H9 (cell line): ENCODE results near the gene HSPA12A. TPM values are rescaled to one million over a fixed set of nuclear protein-coding genes. Genes with fewer than 3 reads are reported as not detected.

Experiments used
- DNase-seq: peaks from one replicate; pipeline ENCODE4 v3.0.0-alpha.2; 2017
- H2AFZ ChIP-seq: one replicate; pipeline ENCODE4 v1.6.1; 2013; ENCODE audit warnings: mild to moderate bottlenecking, low read length, control low read depth, moderate library complexity
- H2AK5ac ChIP-seq: 2 replicates; pipeline ENCODE4 v1.6.1; 2013; ENCODE audit warnings: low read length, control low read depth, mixed read lengths; ENCODE audit not compliant: insufficient read length
- H2BK120ac ChIP-seq: one replicate; pipeline ENCODE4 v1.6.1; 2013; ENCODE audit warnings: low read depth, mild to moderate bottlenecking, low read length, control low read depth, inconsistent platforms; ENCODE audit not compliant: poor library complexity, severe bottlenecking
- H2BK12ac ChIP-seq: 2 replicates; pipeline ENCODE4 v1.6.1; 2013; ENCODE audit warnings: low read length, control low read depth, mixed read lengths, low read depth; ENCODE audit not compliant: insufficient read length
- H2BK15ac ChIP-seq: 2 replicates; pipeline ENCODE4 v1.6.1; 2013; ENCODE audit warnings: low read depth, low read length, control low read depth
- H2BK20ac ChIP-seq: one replicate; pipeline ENCODE4 v1.6.1; 2013; ENCODE audit warnings: low read depth, mild to moderate bottlenecking, low read length, control low read depth, inconsistent platforms; ENCODE audit not compliant: poor library complexity, severe bottlenecking
- H2BK5ac ChIP-seq: 2 replicates; pipeline ENCODE4 v1.6.1; 2013; ENCODE audit warnings: low read length, control low read depth, mixed read lengths; ENCODE audit not compliant: insufficient read length
- H3K14ac ChIP-seq: 2 replicates; pipeline ENCODE4 v1.6.1; 2013; ENCODE audit warnings: low read length, control low read depth; ENCODE audit not compliant: insufficient read depth
- H3K18ac ChIP-seq: 2 replicates; pipeline ENCODE4 v1.6.1; 2013; ENCODE audit warnings: low read depth, mild to moderate bottlenecking, mixed read lengths, low read length, control low read depth; ENCODE audit not compliant: insufficient read length
- H3K23ac ChIP-seq: 2 replicates; pipeline ENCODE4 v1.6.1; 2013; ENCODE audit warnings: low read length, control low read depth, mixed read lengths, low read depth; ENCODE audit not compliant: insufficient read length
- H3K23me2 ChIP-seq: 2 replicates; pipeline ENCODE4 v1.6.1; 2013; ENCODE audit warnings: low read depth, mild to moderate bottlenecking, mixed read lengths, low read length, control low read depth; ENCODE audit not compliant: insufficient read length, poor library complexity, severe bottlenecking
- H3K27ac ChIP-seq: 2 replicates; pipeline ENCODE4 v1.5.1; 2013; ENCODE audit warnings: low read length, control low read depth, mixed read lengths, low read depth; ENCODE audit not compliant: insufficient read length
- H3K27me3 ChIP-seq: 2 replicates; pipeline ENCODE4 v1.6.1; 2013; ENCODE audit warnings: low read length, control low read depth, inconsistent platforms; ENCODE audit not compliant: insufficient read depth
- H3K4ac ChIP-seq: 2 replicates; pipeline ENCODE4 v1.6.1; 2013; ENCODE audit warnings: low read depth, mild to moderate bottlenecking, control low read depth, inconsistent platforms, low read length, moderate library complexity
- H3K4me1 ChIP-seq: 2 replicates; pipeline ENCODE4 v1.6.1; 2013; ENCODE audit warnings: low read length, control low read depth, inconsistent platforms; ENCODE audit not compliant: insufficient read depth
- H3K4me2 ChIP-seq: 2 replicates; pipeline ENCODE4 v1.6.1; 2013; ENCODE audit warnings: low read length, control low read depth, mixed read lengths; ENCODE audit not compliant: insufficient read length, insufficient read depth
- H3K56ac ChIP-seq: 2 replicates; pipeline ENCODE4 v1.6.1; 2013; ENCODE audit warnings: low read depth, mild to moderate bottlenecking, mixed read lengths, low read length, control low read depth; ENCODE audit not compliant: insufficient read length
- H3K79me1 ChIP-seq: 2 replicates; pipeline ENCODE4 v1.6.1; 2013; ENCODE audit warnings: low read depth, mild to moderate bottlenecking, moderate library complexity, low read length, control low read depth, inconsistent platforms; ENCODE audit not compliant: insufficient read depth, poor library complexity, severe bottlenecking
- H3K79me2 ChIP-seq: 2 replicates; pipeline ENCODE4 v1.6.1; 2013; ENCODE audit warnings: low read length, control low read depth, inconsistent platforms; ENCODE audit not compliant: insufficient read depth
- H3K9ac ChIP-seq: 2 replicates; pipeline ENCODE4 v1.6.1; 2013; ENCODE audit warnings: low read length, control low read depth, mixed read lengths; ENCODE audit not compliant: insufficient read length; ENCODE audit errors: extremely low read depth
- H3K9me3 ChIP-seq: one replicate; pipeline ENCODE4 v1.6.1; 2013; ENCODE audit warnings: low read depth, low read length, inconsistent platforms; ENCODE audit not compliant: control insufficient read depth
- H3T11ph ChIP-seq: one replicate; pipeline ENCODE4 v1.6.1; 2013; ENCODE audit warnings: mild to moderate bottlenecking, low read length, control low read depth, inconsistent platforms
- H4K20me1 ChIP-seq: one replicate; pipeline ENCODE4 v1.6.1; 2013; ENCODE audit not compliant: control insufficient read depth, insufficient read length, insufficient read depth
- H4K5ac ChIP-seq: 2 replicates; pipeline ENCODE4 v1.6.1; 2013; ENCODE audit warnings: low read depth, mild to moderate bottlenecking, mixed read lengths, low read length, control low read depth; ENCODE audit not compliant: insufficient read length
- H4K8ac ChIP-seq: replicated peaks from 2 replicates; pipeline ENCODE4 v1.6.1; 2013; ENCODE audit warnings: low read length, control low read depth, mixed read lengths, low read depth; ENCODE audit not compliant: insufficient read length
- H4K91ac ChIP-seq: 2 replicates; pipeline ENCODE4 v1.6.1; 2013; ENCODE audit warnings: low read depth, mild to moderate bottlenecking, moderate library complexity, mixed read lengths, low read length, control low read depth; ENCODE audit not compliant: insufficient read length
- H3K27ac Mint-ChIP-seq, 3 experiments: 2 replicates in 2 of 3; 3 replicates in 1 of 3; pipeline ENCODE4 v1.8.0; 2020 to 2021; ENCODE audit warnings: mixed read lengths in 3 of 3, mild to moderate bottlenecking in 1 of 3, moderate library complexity in 1 of 3
- H3K27me3 Mint-ChIP-seq: 2 replicates; pipeline ENCODE4 v1.8.0; 2021; ENCODE audit warnings: low read depth, mild to moderate bottlenecking, moderate library complexity, mixed read lengths
- H3K36me3 Mint-ChIP-seq, 3 experiments: 2 replicates in 2 of 3; 3 replicates in 1 of 3; pipeline ENCODE4 v1.8.0; 2020 to 2021; ENCODE audit warnings: low read depth in 3 of 3, mixed read lengths in 3 of 3; ENCODE audit not compliant: insufficient read depth in 1 of 3
- H3K4me1 Mint-ChIP-seq, 2 experiments: 2 replicates each; pipeline ENCODE4 v1.8.0; 2020; ENCODE audit warnings: mixed read lengths in 2 of 2
- H3K4me3 Mint-ChIP-seq, 2 experiments: 2 replicates in 1 of 2; 3 replicates in 1 of 2; pipeline ENCODE4 v1.8.0; 2020 to 2021; ENCODE audit warnings: mild to moderate bottlenecking in 2 of 2, mixed read lengths in 2 of 2, moderate library complexity in 1 of 2
- H3K9me3 Mint-ChIP-seq, 2 experiments: 2 replicates in 1 of 2; 3 replicates in 1 of 2; pipeline ENCODE4 v1.8.0; 2020; ENCODE audit warnings: mild to moderate bottlenecking in 2 of 2, mixed read lengths in 2 of 2, moderate library complexity in 1 of 2
- CTCF ChIP-seq: fragments of 200-600 bp; sonication (generic); conservative IDR thresholded peaks from 3 replicates; pipeline ENCODE4 v1.8.0; 2021; ENCODE audit warnings: antibody characterized with exemption, mild to moderate bottlenecking
- WGBS: extraction: QIAGEN DNeasy Blood & Tissue Kit; methylation state at CpG from one replicate; pipeline ENCODE4 v1.1.7; 2013; ENCODE audit warnings: missing lambda C conversion rate, low lambda C conversion rate, mixed read lengths; ENCODE audit not compliant: insufficient read length; ENCODE audit errors: extremely low coverage; 5-methylcytosine and 5-hydroxymethylcytosine counted together
- total RNA-seq: library from RNA; stranded (reverse); gene quantifications from 2 replicates; pipeline ENCODE4 v1.2.1, GENCODE V29; 2021

The HSPA12A gene
- total RNA-seq, 1 experiment from 2014 or later, result 3.2 TPM

- Histone ChIP-seq H3K79me1 (no peaks in the 10 kb centered on the region), H3T11ph (no peak overlapping the region), H3K18ac (no peak overlapping the region), H3K4me2 (no peak overlapping the region), H3K4ac (no peak overlapping the region), H2BK15ac (no peak overlapping the region), H2BK12ac (no peak overlapping the region), H3K14ac (no peak overlapping the region), H3K56ac (no peak overlapping the region), H3K9me3 (no peaks in the 10 kb centered on the region), H4K91ac (no peak overlapping the region), H2BK120ac (no peak overlapping the region), H3K79me2 (no peaks in the 10 kb centered on the region), H2AFZ (no peak overlapping the region), H4K5ac (no peak overlapping the region), H3K27me3 (no peaks in the 10 kb centered on the region), H3K4me1 (no peaks in the 10 kb centered on the region), H4K8ac (no peak overlapping the region), H3K9ac (no peak overlapping the region), H3K23ac (no peak overlapping the region), H2BK20ac (no peak overlapping the region), H4K20me1 (no peaks in the 10 kb centered on the region), H2BK5ac (no peak overlapping the region), H3K23me2 (no peaks in the 10 kb centered on the region), H3K27ac (no peak overlapping the region), H2AK5ac (no peak overlapping the region)
- TF ChIP-seq CTCF, result no peak
- H3K27ac Mint-ChIP-seq, result no peak overlapping the region
- no peaks in the 10 kb centered on the region for H3K36me3 Mint-ChIP-seq
- peaks cover 7% of the 10 kb centered on the region for H3K27me3 Mint-ChIP-seq
- no peak overlapping the region for H3K4me3 Mint-ChIP-seq
- H3K9me3 Mint-ChIP-seq, result no peaks in the 10 kb centered on the region
- DNase-seq, result no peak
- H3K4me1 Mint-ChIP-seq, result peaks cover 6 to 13% of the 10 kb centered on the region in 2 experiments; a peak in 3 of 4 replicates
- no CpG with 5 or more reads among the region's 4 CpGs for WGBS
Observed at GRCh38 chr10:116715839-116716377, 26.5 kb downstream of the HSPA12A start.
